ENCODE data around the gene LCOR. TPM values are rescaled to one million over a fixed set of nuclear protein-coding genes. Genes with fewer than 3 reads are reported as not detected.

Gene LCOR
- total and polyA plus RNA-seq, 2 of the 4 experiments (the other 2 are of a cell fraction): 3.7 to 36.9 TPM

DNA sequence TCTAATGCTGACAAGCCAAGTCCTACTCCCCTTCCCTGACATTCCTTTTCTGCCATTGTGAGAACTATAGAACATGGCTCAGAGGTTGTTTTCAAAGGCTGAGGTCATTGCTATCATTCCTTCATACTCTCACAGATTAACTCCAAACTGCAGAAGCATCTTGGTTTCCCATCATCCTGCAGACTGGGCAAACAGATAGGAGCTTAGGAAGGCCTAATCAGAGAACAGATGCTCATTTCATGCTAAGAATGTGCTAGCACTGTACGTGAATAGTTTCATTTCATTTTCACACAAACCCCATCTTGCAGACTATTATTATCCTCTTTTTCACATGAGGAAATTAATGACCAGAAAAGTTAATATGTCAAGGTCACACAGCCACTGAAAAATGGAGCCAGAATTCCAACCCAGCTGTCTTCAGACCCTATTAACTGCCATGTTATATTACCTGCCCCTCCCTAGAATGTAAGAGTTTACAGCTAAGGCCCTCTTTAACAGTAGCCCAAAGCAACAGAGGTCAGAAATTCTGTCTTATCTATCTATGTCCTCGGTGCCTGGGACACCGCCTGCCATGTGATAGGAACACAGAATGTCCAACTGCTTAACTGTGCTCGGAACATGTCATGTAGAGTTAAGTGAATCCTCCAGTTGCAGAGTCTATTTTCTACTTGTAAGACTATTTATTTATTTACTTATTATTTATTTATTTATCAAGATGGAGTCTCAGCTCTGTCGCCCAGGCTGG lies 2.9 kb upstream of the LCOR start:
- dilution Hi-C loops (cut with HindIII; ENCODE audit: low sequenced_read_pairs, unreplicated experiment): no loop called here

More for the DNA sequence above, 2.9 kb upstream of the LCOR start:
- no peaks in the 10 kb centered on the region for H3K9me1 ChIP-seq (ENCODE audit: insufficient read depth, low read length)
- H3K4ac ChIP-seq (ENCODE audit: low read depth, low read length): no peak overlapping the region
- H3K18ac ChIP-seq (ENCODE audit: low read depth, low read length): no peak overlapping the region
- no peak overlapping the region for H4K91ac ChIP-seq (ENCODE audit: insufficient read depth, low read depth, low read length)
- H2BK20ac ChIP-seq (ENCODE audit: low read depth, low read length): no peak overlapping the region
- H3K9ac ChIP-seq (ENCODE audit: low read depth, low read length): no peak overlapping the region
- ChIA-PET CTCF (no interaction called here), POLR2A (ENCODE audit: unreplicated experiment) (no interaction called here)
- H3K56ac ChIP-seq (ENCODE audit: extremely low read depth, insufficient read depth, low read length): no peak overlapping the region
- no CpG with 5 or more reads among the region's 5 CpGs for WGBS, 2 experiments (ENCODE audit: extremely low coverage in 2 of 2, insufficient read length in 1 of 2)
- no peak overlapping the region for H3K14ac ChIP-seq (replicated peaks; ENCODE audit: low read depth, low read length)
- H2BK15ac ChIP-seq (ENCODE audit: low read depth, low read length): no peak overlapping the region
- no peak overlapping the region for H2BK5ac ChIP-seq (ENCODE audit: low read depth, low read length, poor library complexity, severe bottlenecking)
- H4K8ac ChIP-seq (ENCODE audit: low read depth in 2 of 2, low read length in 2 of 2): no peak overlapping the region
- H2BK120ac ChIP-seq (ENCODE audit: low read depth, low read length): no peak overlapping the region
- intact Hi-C loops (cut with micrococcal nuclease) (no loop called here), in situ Hi-C loops (cut with MboI; ENCODE audit: low sequenced_read_pairs) (no loop called here)
- no peaks in the 10 kb centered on the region for H3K4me1 ChIP-seq (ENCODE audit: control insufficient read depth, insufficient read depth, low read length)
- H2AK9ac ChIP-seq (replicated peaks; ENCODE audit: low read depth, low read length, poor library complexity): no peak overlapping the region
- no peak overlapping the region for H3K4me3 ChIP-seq (ENCODE audit: insufficient read depth, low read depth, low read length)
- TF ChIP-seq RCOR1 (IDR thresholded peaks at IDR 0.05; ENCODE audit: insufficient replicate concordance, low read length): no peak
- no peak for TF ChIP-seq MAZ (IDR thresholded peaks at IDR 0.05; ENCODE audit: borderline replicate concordance, low read depth, low read length)
- no peak for TF ChIP-seq CHD1 (IDR thresholded peaks at IDR 0.05; ENCODE audit: low read depth, low read length)
- TF ChIP-seq SMC3 (IDR thresholded peaks at IDR 0.05; ENCODE audit: low read depth, low read length): no peak
- TF ChIP-seq, protein P1, sequence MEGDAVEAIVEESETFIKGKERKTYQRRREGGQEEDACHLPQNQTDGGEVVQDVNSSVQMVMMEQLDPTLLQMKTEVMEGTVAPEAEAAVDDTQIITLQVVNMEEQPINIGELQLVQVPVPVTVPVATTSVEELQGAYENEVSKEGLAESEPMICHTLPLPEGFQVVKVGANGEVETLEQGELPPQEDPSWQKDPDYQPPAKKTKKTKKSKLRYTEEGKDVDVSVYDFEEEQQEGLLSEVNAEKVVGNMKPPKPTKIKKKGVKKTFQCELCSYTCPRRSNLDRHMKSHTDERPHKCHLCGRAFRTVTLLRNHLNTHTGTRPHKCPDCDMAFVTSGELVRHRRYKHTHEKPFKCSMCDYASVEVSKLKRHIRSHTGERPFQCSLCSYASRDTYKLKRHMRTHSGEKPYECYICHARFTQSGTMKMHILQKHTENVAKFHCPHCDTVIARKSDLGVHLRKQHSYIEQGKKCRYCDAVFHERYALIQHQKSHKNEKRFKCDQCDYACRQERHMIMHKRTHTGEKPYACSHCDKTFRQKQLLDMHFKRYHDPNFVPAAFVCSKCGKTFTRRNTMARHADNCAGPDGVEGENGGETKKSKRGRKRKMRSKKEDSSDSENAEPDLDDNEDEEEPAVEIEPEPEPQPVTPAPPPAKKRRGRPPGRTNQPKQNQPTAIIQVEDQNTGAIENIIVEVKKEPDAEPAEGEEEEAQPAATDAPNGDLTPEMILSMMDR (conservative IDR thresholded peaks at IDR 0.05; ENCODE audit: low read depth, low read length): no peak
- TF ChIP-seq CEBPB (IDR thresholded peaks at IDR 0.05; ENCODE audit: low read depth, low read length): no peak
- TF ChIP-seq RFX5 (IDR thresholded peaks at IDR 0.05; ENCODE audit: low read depth, low read length): no peak
- TF ChIP-seq MAFK (IDR thresholded peaks at IDR 0.05; ENCODE audit: low read depth, low read length): no peak
- TF ChIP-seq, protein P2, sequence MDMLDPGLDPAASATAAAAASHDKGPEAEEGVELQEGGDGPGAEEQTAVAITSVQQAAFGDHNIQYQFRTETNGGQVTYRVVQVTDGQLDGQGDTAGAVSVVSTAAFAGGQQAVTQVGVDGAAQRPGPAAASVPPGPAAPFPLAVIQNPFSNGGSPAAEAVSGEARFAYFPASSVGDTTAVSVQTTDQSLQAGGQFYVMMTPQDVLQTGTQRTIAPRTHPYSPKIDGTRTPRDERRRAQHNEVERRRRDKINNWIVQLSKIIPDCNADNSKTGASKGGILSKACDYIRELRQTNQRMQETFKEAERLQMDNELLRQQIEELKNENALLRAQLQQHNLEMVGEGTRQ (IDR thresholded peaks at IDR 0.05; ENCODE audit: low read depth, low read length): no peak
- TF ChIP-seq, protein P3, sequence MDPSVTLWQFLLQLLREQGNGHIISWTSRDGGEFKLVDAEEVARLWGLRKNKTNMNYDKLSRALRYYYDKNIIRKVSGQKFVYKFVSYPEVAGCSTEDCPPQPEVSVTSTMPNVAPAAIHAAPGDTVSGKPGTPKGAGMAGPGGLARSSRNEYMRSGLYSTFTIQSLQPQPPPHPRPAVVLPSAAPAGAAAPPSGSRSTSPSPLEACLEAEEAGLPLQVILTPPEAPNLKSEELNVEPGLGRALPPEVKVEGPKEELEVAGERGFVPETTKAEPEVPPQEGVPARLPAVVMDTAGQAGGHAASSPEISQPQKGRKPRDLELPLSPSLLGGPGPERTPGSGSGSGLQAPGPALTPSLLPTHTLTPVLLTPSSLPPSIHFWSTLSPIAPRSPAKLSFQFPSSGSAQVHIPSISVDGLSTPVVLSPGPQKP (IDR thresholded peaks at IDR 0.05; ENCODE audit: borderline replicate concordance, low read depth, low read length): no peak
- no peak for TF ChIP-seq RAD21 (IDR thresholded peaks at IDR 0.05; ENCODE audit: low read length)
- no peak for TF ChIP-seq NFE2L2 (IDR thresholded peaks at IDR 0.05; ENCODE audit: low read depth, low read length)
- no peak for TF ChIP-seq POLR2A (IDR thresholded peaks at IDR 0.05; ENCODE audit: low read depth, low read length)
- TF ChIP-seq MXI1 (IDR thresholded peaks at IDR 0.05; ENCODE audit: borderline replicate concordance, low read depth, low read length): no peak
- no peak for TF ChIP-seq BHLHE40 (IDR thresholded peaks at IDR 0.05; ENCODE audit: low read depth, low read length)
- no peak for TF ChIP-seq FOS (IDR thresholded peaks at IDR 0.05; ENCODE audit: low read depth, low read length)
- no peak overlapping the region for H4K5ac ChIP-seq (ENCODE audit: low read depth, low read length)
- no peaks in the 10 kb centered on the region for H3K36me3 ChIP-seq (ENCODE audit: control insufficient read depth, insufficient read depth, low read length)
- no peak overlapping the region for H2AFZ ChIP-seq (replicated peaks; ENCODE audit: low read length, poor library complexity)
- H2AK5ac ChIP-seq (ENCODE audit: low read depth, low read length): no peak overlapping the region
- ATAC-seq (ENCODE audit: low read depth) (no peak), DNase-seq (no peak)
- peaks cover 9% of the 10 kb centered on the region for H4K20me1 ChIP-seq (ENCODE audit: insufficient read depth, low read length)
- H3K9me3 ChIP-seq (ENCODE audit: control insufficient read depth, insufficient read depth, low read length): no peaks in the 10 kb centered on the region
- H3K79me1 ChIP-seq (ENCODE audit: low read depth in 1 of 2, low read length in 2 of 2): peaks cover 0 to 3% of the 10 kb centered on the region in 2 experiments; a peak in 1 of 4 replicates
- BruUV-seq (replicated peaks): no TSS peak
- H3K4me2 ChIP-seq (ENCODE audit: low read depth, low read length): no peak overlapping the region
- H3K27ac ChIP-seq (ENCODE audit: insufficient read depth, low read length): no peak overlapping the region
- H3K27me3 ChIP-seq (ENCODE audit: control insufficient read depth, insufficient read depth, low read length): peaks cover 5% of the 10 kb centered on the region; the same call in 1 of the 2 replicates
- H3K23ac ChIP-seq (ENCODE audit: low read depth, low read length): no peak overlapping the region

Data from IMR-90 (cell line).